SK-N-MC (cell line): ENCODE data around the gene RASA3.

Experiments used
- EZH2 ChIP-seq: fragments of 200-600 bp; sonication (generic); IDR thresholded peaks from one replicate; pipeline ENCODE4 v1.6.1; 2017; ENCODE audit warnings: antibody characterized with exemption
- FOXP2 ChIP-seq: optimal IDR thresholded peaks from 2 replicates; pipeline ENCODE3; 2011; ENCODE audit warnings: mild to moderate bottlenecking, moderate library complexity; ENCODE audit not compliant: insufficient read depth; ENCODE audit errors: extremely low read length, control extremely low read depth
- POLR2AphosphoS5 ChIP-seq: IDR thresholded peaks from 2 replicates; pipeline ENCODE4 v1.6.1; 2012; ENCODE audit warnings: mild to moderate bottlenecking, low read depth, low read length, borderline replicate concordance

- TF ChIP-seq EZH2: no peak
- no peak for TF ChIP-seq POLR2AphosphoS5
- no peak for TF ChIP-seq FOXP2
These were observed 175.9 kb downstream of the RASA3 start for GRCh38 chr13:113956571-113956970.
